Measurements from ENCODE around the gene FBXL17.

The FBXL17 gene

GRCh38 chr5:107860044-107860443 is 521.9 kb downstream of the FBXL17 start:
- TF ChIP-seq FOXP2 (optimal IDR thresholded peaks at IDR 0.05; ENCODE audit: borderline replicate concordance, extremely low read depth, extremely low read length, insufficient read depth) (no peak), POLR2AphosphoS5 (IDR thresholded peaks at IDR 0.05; ENCODE audit: low read depth, low read length) (no peak), TAF1 (IDR thresholded peaks at IDR 0.05; ENCODE audit: borderline replicate concordance, insufficient read depth, low read length) (no peak), REST (IDR thresholded peaks at IDR 0.05; ENCODE audit: insufficient read depth in 1 of 2, low read depth in 2 of 2, low read length in 2 of 2) (no peak), SIN3A (IDR thresholded peaks at IDR 0.05; ENCODE audit: borderline replicate concordance, insufficient read depth, low read length) (no peak)

GRCh38 chr5:107858788-107859187 is 523.1 kb downstream of the FBXL17 start:
- TF ChIP-seq SIN3A (IDR thresholded peaks at IDR 0.05; ENCODE audit: borderline replicate concordance, insufficient read depth, low read length) = no peak
- TF ChIP-seq TAF1 (IDR thresholded peaks at IDR 0.05; ENCODE audit: borderline replicate concordance, insufficient read depth, low read length) = no peak
- TF ChIP-seq FOXP2 (optimal IDR thresholded peaks at IDR 0.05; ENCODE audit: borderline replicate concordance, extremely low read depth, extremely low read length, insufficient read depth) = no peak
- no peak for TF ChIP-seq REST (IDR thresholded peaks at IDR 0.05; ENCODE audit: insufficient read depth in 1 of 2, low read depth in 2 of 2, low read length in 2 of 2)
- no peak for TF ChIP-seq POLR2AphosphoS5 (IDR thresholded peaks at IDR 0.05; ENCODE audit: low read depth, low read length)

GRCh38 chr5:107858324-107858723 is 523.6 kb downstream of the FBXL17 start:
- TF ChIP-seq FOXP2 (optimal IDR thresholded peaks at IDR 0.05; ENCODE audit: borderline replicate concordance, extremely low read depth, extremely low read length, insufficient read depth) (no peak), POLR2AphosphoS5 (IDR thresholded peaks at IDR 0.05; ENCODE audit: low read depth, low read length) (no peak), REST (IDR thresholded peaks at IDR 0.05; ENCODE audit: insufficient read depth in 1 of 2, low read depth in 2 of 2, low read length in 2 of 2) (no peak), SIN3A (IDR thresholded peaks at IDR 0.05; ENCODE audit: borderline replicate concordance, insufficient read depth, low read length) (no peak), TAF1 (IDR thresholded peaks at IDR 0.05; ENCODE audit: borderline replicate concordance, insufficient read depth, low read length) (no peak)

GRCh38 chr5:107857785-107858184 is 524.1 kb downstream of the FBXL17 start:
- TF ChIP-seq POLR2AphosphoS5 (IDR thresholded peaks at IDR 0.05; ENCODE audit: low read depth, low read length) = no peak

GRCh38 chr5:107855171-107855570 is 526.7 kb downstream of the FBXL17 start:
- TF ChIP-seq SIN3A (IDR thresholded peaks at IDR 0.05; ENCODE audit: borderline replicate concordance, insufficient read depth, low read length) (no peak), TAF1 (IDR thresholded peaks at IDR 0.05; ENCODE audit: borderline replicate concordance, insufficient read depth, low read length) (no peak), REST (IDR thresholded peaks at IDR 0.05; ENCODE audit: insufficient read depth in 1 of 2, low read depth in 2 of 2, low read length in 2 of 2) (no peak), FOXP2 (optimal IDR thresholded peaks at IDR 0.05; ENCODE audit: borderline replicate concordance, extremely low read depth, extremely low read length, insufficient read depth) (no peak)
